Colon (tissue), 2 donors: ENCODE measurements around the gene CPSF4.

Experiments
- FAIRE-seq: peaks from 2 replicates; lab custom pipeline; 2012; peaks lifted over from hg19 to GRCh38; lab: Jason Lieb, UNC
- donor health status: control.
- donor health status: control.

The CPSF4 gene

DNA sequence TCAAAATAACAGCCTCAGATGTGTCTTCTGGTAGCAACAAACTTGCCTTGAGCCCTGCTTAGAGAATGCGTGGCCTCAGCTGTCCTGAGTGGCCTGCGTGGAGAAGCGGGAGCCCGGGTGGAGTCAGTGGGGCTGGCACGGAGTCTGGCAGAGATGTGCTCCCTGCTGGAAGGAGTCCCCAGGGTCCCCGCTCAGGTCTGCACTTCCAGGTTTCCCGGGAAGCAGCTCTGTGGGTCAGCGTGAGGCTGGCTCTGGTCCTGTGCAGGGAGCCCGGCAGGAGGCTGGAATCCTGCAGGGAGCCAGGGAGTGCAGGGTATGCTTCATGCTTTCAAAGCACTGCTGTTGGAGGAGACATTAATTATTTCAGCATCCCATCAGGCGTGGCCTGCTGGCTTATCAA, 10.1 kb downstream of the CPSF4 start:
- FAIRE-seq = no peak

- FAIRE-seq = no peak
Observed at GRCh38 chr7:99449326-99449725, 10.6 kb downstream of the CPSF4 start.

- no peak for FAIRE-seq
Observed at GRCh38 chr7:99451936-99452335, 13.2 kb downstream of the CPSF4 start.

GRCh38 chr7:99452541-99452940, 13.8 kb downstream of the CPSF4 start:
- no peak for FAIRE-seq

- FAIRE-seq = no peak
Observed at GRCh38 chr7:99453105-99453504, 14.4 kb downstream of the CPSF4 start.

DNA sequence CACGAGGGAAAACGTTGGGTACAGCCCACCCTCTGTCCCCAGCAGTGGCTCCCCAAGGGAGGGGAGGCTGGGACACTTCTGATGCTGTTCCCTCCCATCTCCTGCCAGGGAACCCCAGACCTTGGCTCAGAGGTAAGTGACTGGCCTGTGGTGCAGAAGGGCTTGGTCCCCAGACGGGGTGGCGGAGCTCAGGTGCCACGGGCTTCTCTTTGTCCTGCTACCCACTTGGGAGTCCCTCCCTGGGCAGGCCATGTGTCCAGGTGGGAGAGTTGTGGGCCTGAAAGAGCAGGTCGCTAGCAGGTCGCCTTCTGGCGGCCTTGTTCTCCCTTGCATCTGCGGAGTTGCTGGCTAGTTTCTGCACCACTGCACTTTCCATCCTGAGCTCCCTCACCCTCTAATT, 17.1 kb downstream of the CPSF4 start:
- FAIRE-seq = no peak

GRCh38 chr7:99456288-99456687, 17.5 kb downstream of the CPSF4 start:
- FAIRE-seq = no peak

- FAIRE-seq = no peak
Observed at GRCh38 chr7:99457050-99457649, 18.4 kb downstream of the CPSF4 start.

- FAIRE-seq = no peak
Observed at GRCh38 chr7:99457650-99458493, 19.1 kb downstream of the CPSF4 start.

DNA sequence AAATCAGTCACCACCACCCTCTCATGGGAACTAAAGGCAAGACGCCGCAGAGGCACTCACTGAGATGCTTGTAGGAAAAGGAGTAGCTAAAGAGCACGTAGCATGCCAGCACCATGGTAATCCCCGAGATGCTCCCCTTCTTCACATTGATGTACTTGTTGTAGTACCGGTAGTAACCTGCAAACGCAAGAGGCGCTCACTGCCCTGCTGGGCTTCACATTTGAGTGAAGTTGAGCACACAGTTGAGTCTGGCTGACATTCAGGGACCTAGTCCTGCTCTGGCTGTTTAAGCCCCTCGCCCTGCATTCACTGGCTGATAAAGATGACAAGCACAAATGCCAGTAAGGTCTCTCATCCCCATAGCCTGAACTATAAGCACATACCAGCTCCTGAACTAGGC, 20.3 kb downstream of the CPSF4 start:
- no peak for FAIRE-seq

- FAIRE-seq = no peak
Observed at GRCh38 chr7:99460651-99461050, 21.9 kb downstream of the CPSF4 start.

DNA sequence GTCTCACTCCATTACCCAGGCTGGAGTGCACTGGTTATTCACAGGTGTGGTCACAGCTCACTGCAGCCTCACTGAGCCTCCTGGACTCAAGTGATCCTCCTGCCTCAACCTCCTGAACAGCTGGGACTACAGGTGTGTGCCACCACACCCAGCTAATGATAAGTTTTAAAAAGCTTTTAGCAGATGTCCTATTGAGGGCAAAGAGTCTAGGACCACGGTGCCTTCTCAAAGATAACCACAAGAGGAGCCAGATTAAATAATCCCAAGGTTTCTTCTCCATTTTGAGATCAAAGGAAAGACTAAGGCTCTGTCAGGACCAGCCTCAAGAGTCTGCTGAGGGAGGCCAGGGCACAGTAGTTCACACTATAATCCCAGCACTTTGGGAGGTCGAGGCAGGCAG, 22.5 kb downstream of the CPSF4 start:
- FAIRE-seq = no peak

GRCh38 chr7:99465421-99465768, 26.7 kb downstream of the CPSF4 start:
- FAIRE-seq = no peak

GRCh38 chr7:99468336-99468918, 29.7 kb downstream of the CPSF4 start:
- FAIRE-seq = no peak

DNA sequence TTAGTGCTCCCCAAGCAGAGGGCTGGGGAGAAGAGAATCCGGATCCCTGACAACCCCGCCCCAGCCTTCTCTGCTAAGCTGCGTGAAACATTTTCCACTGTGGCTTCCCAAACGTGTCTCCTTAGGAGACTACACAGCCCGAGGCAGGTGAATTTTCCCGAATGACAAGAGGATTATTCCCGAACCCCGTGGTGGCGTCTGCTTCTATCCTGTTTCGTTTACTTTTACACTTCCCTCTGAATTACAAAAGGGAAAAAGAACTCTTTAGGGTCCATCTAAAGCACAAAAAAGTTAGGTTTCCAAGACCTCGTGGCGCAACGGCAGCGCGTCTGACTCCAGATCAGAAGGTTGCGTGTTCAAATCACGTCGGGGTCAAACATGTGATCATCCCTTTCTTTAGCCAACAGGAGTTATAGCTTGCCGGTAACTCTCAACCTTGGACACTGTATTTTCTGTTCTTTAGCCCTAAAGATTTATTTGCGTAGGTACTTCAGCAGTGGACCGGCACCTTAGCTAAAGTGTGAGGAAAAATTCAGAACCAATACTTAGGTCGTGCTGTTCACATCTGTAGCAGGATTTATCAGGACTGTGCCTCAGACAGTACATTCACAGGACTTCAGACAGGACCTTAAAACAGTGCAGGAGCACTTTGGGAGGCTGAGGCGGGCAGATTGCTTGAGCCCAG, 30.8 kb downstream of the CPSF4 start:
- FAIRE-seq = no peak

DNA sequence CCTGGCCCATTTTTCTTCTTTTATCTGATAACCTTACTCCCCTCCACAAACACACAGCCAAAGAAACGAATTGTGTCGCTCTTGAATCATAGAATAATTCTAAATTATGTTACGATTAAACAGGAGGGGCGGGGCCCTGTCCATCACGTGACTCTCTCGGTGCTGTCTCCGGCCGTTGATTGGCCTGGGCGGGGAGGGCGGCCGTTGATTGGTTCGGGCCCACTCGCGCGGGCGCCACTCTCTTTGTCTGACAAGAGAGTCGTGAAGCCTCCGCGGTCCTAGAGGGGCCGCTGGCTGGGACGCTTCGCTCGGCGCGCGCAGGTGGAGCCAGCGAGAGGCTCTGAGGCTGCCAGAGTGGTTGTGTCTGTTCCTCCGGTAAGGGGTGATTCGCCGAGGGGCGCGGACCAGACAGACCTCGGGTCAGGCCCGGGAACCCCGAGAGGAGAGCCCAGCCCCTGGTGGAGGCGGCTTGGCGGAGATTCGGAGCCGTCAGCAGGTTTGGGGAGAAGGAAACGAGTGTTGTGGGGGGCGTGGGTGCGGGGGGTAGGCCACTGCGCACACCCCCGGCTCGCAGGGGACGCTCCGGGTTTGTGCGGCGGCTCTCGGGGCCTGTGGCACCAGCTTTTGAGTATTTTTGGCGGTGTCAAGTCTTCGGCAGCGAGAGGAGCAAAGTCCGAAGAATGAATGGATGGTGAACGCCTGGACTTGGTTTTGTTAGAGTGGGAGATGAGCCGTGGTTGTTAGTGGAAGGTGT, 34.0 kb downstream of the CPSF4 start, which contains the start of gene ZNF789:
Gene ZNF789 (plus strand): TSS at position 330 of the 754 bp plus-strand sequence. CDS start 3,567 bp downstream, outside the sequence.
- FAIRE-seq = peak; percentile 57

DNA sequence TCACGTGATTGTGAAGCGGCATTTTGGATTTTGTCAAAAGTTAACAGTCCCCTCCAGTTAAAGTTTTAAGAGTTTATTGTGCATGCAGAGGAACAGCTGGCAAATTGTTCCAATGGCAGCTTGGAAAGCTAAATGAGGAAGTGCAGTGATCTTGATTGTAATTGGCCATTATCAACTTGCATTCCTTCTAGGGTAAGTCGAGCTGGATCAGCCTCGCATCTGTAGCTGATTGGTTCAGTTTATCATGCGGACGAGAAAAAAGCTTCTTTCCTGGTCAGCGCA, 34.5 kb downstream of the CPSF4 start:
- no peak for FAIRE-seq

- FAIRE-seq = no peak
Observed at GRCh38 chr7:99476107-99476506, 37.4 kb downstream of the CPSF4 start.

DNA sequence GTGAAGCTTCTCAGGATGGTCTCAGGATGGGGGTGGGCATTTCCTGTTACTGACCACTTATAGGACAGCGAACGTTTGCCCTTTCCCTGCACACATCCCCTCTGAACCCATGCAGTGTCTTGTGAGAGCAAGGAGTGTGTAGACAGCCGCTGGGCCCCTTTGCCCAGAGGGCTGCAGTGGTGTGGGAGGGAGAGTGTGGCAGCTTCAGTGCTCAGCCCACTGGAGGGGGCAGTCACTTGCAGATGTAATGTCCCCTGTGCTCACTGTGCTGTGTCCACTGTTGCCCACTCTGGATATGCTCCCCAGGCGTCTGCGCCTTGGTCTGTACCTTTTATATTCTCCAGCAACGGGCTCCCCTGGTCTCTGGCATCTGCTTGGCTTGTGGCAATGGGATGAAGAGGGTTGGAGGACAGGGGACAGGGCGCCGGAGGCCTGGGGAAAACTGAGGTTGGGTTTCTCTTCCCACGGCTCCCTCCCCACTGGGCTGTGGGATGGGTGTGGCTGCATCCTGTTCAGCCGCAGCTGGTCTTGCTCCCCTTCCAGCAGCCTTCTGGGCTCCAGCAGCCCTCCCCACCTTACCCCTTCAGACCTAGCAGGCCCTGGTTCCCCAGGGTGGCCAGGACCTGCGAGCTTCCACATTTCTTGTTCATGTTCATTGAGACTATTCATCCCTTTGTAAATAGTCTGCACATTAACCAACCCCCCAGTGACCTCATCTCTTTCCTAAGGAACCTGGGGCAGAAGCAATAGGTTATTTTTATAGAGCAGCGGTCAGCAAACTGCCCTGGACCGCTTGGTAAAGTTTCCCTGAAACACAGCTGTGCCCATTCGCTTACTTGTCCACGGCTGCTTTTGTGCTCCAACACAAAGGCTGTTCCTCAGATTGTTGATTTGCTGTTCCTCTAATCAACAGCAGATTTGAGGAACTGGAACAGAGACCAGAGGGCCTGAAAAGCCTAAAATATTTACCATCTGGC, 40.0 kb downstream of the CPSF4 start:
- no peak for FAIRE-seq

GRCh38 chr7:99485094-99485493, 46.4 kb downstream of the CPSF4 start:
- no peak for FAIRE-seq

- no peak for FAIRE-seq
Observed at GRCh38 chr7:99489235-99489634, 50.5 kb downstream of the CPSF4 start.
